Hepatocyte (in vitro differentiated cells): ENCODE data around the gene NUPR1. TPM values are rescaled to one million over a fixed set of nuclear protein-coding genes. Genes with fewer than 3 reads are reported as not detected.

Experiments
- DNase-seq: peaks from one replicate; pipeline ENCODE4 v3.0.0-alpha.2; 2016; ENCODE audit warnings: low spot score
- H2AFZ ChIP-seq: fragments of 200-600 bp; sonication (generic); 2 replicates; pipeline ENCODE4 v1.6.0; 2016; ENCODE audit warnings: antibody characterized with exemption, mild to moderate bottlenecking
- H3K27ac ChIP-seq: fragments of 200-600 bp; sonication (generic); 2 replicates; pipeline ENCODE4 v1.5.1; 2016; ENCODE audit warnings: mild to moderate bottlenecking
- H3K27me3 ChIP-seq: fragments of 200-600 bp; sonication (generic); 2 replicates; pipeline ENCODE4 v1.6.1; 2016
- H3K36me3 ChIP-seq: fragments of 200-600 bp; sonication (generic); replicated peaks from 2 replicates; pipeline ENCODE4 v1.5.1; 2016; ENCODE audit warnings: low read depth; ENCODE audit not compliant: insufficient read depth
- H3K4me1 ChIP-seq: fragments of 200-600 bp; sonication (generic); 2 replicates; pipeline ENCODE4 v1.5.1; 2016; ENCODE audit warnings: mild to moderate bottlenecking, moderate library complexity; ENCODE audit not compliant: insufficient read depth
- H3K4me2 ChIP-seq: fragments of 200-600 bp; sonication (generic); 2 replicates; pipeline ENCODE4 v1.6.0; 2016
- H3K4me3 ChIP-seq: fragments of 200-600 bp; sonication (generic); 2 replicates; pipeline ENCODE4 v1.5.1; 2016; ENCODE audit warnings: mild to moderate bottlenecking
- H3K79me2 ChIP-seq: fragments of 200-600 bp; sonication (generic); 2 replicates; pipeline ENCODE4 v1.6.0; 2017; ENCODE audit warnings: mild to moderate bottlenecking
- H3K9me2 ChIP-seq: fragments of 200-600 bp; sonication (generic); replicated peaks from 2 replicates; pipeline ENCODE4 v1.6.0; 2017; ENCODE audit warnings: mild to moderate bottlenecking; ENCODE audit not compliant: insufficient read depth
- H3K9me3 ChIP-seq: fragments of 200-600 bp; sonication (generic); 2 replicates; pipeline ENCODE4 v1.5.1; 2016; ENCODE audit warnings: low read depth, mild to moderate bottlenecking
- H4K20me1 ChIP-seq: fragments of 200-600 bp; sonication (generic); 2 replicates; pipeline ENCODE4 v1.6.0; 2016; ENCODE audit warnings: mild to moderate bottlenecking; ENCODE audit not compliant: insufficient read depth, poor library complexity, severe bottlenecking
- CTCF ChIP-seq: fragments of 200-600 bp; sonication (generic); IDR thresholded peaks from 2 replicates; pipeline ENCODE4 v1.5.1; 2016; ENCODE audit warnings: antibody characterized with exemption, mild to moderate bottlenecking; ENCODE audit not compliant: poor library complexity
- EZH2 ChIP-seq: fragments of 200-600 bp; sonication (generic); IDR thresholded peaks from 2 replicates; pipeline ENCODE4 v1.6.1; 2016; ENCODE audit warnings: antibody characterized with exemption, mild to moderate bottlenecking, borderline replicate concordance
- EZH2phosphoT487 ChIP-seq: fragments of 200-600 bp; sonication (generic); IDR thresholded peaks from one replicate; pipeline ENCODE4 v1.6.1; 2018; ENCODE audit warnings: antibody characterized with exemption, mild to moderate bottlenecking, low read depth, moderate library complexity; ENCODE audit not compliant: unreplicated experiment, severe bottlenecking
- WGBS: methylation state at CpG from one replicate; pipeline ENCODE4 v1.1.6; 2016; ENCODE audit warnings: low lambda C conversion rate; ENCODE audit errors: missing lambda C conversion rate; 5-methylcytosine and 5-hydroxymethylcytosine counted together
- polyA plus RNA-seq: library from polyadenylated mRNA; unstranded; fragments of >200 nt; fragmentation: Nextera tagmentation; extraction: Ambion mirVana; gene quantifications from 2 replicates; pipeline ENCODE4 v1.2.1, GENCODE V29; 2016
- total RNA-seq: library from RNA; depleted of rRNA; stranded (reverse); fragments of >200 nt; gene quantifications from 2 replicates; pipeline ENCODE4 v1.2.3, GENCODE V29; 2014

NUPR1 gene
- total and polyA plus RNA-seq, 2 experiments from 2014 or later = 18.0 to 130 TPM

GRCh38 chr16:28498666-28499381, 40.0 kb downstream of the NUPR1 start:
- Histone ChIP-seq H3K4me3 (no peak overlapping the region), H3K4me1 (no peaks in the 10 kb centered on the region), H4K20me1 (no peaks in the 10 kb centered on the region), H3K9me3 (no peaks in the 10 kb centered on the region), H3K9me2 (no peaks in the 10 kb centered on the region), H3K36me3 (no peaks in the 10 kb centered on the region), H3K27me3 (no peaks in the 10 kb centered on the region), H3K4me2 (no peak overlapping the region), H3K27ac (no peak overlapping the region), H2AFZ (no peak overlapping the region), H3K79me2 (no peaks in the 10 kb centered on the region)
- 89% methylated on average over 15 of the region's 15 CpGs for WGBS
- TF ChIP-seq EZH2 (no peak), CTCF (no peak), EZH2phosphoT487 (no peak)
- no peak for DNase-seq

- Histone ChIP-seq H3K4me2 (no peak overlapping the region), H3K4me1 (no peaks in the 10 kb centered on the region), H3K36me3 (no peaks in the 10 kb centered on the region), H4K20me1 (no peaks in the 10 kb centered on the region), H3K9me3 (no peaks in the 10 kb centered on the region), H3K9me2 (no peaks in the 10 kb centered on the region), H2AFZ (no peak overlapping the region), H3K27me3 (no peaks in the 10 kb centered on the region), H3K4me3 (no peak overlapping the region), H3K79me2 (no peaks in the 10 kb centered on the region), H3K27ac (no peak overlapping the region)
- 89% methylated on average over 26 of the region's 33 CpGs for WGBS
- no peak for DNase-seq
- TF ChIP-seq CTCF (no peak), EZH2 (no peak), EZH2phosphoT487 (no peak)
Observed at GRCh38 chr16:28497861-28498599, 40.7 kb downstream of the NUPR1 start.

GRCh38 chr16:28497386-28497785, 41.4 kb downstream of the NUPR1 start:
- Histone ChIP-seq H3K79me2 (no peaks in the 10 kb centered on the region), H3K4me2 (no peak overlapping the region), H3K27me3 (no peaks in the 10 kb centered on the region), H3K27ac (no peak overlapping the region), H3K9me3 (no peaks in the 10 kb centered on the region), H4K20me1 (no peaks in the 10 kb centered on the region), H3K9me2 (no peaks in the 10 kb centered on the region), H3K4me3 (no peak overlapping the region), H3K4me1 (no peaks in the 10 kb centered on the region), H2AFZ (no peak overlapping the region), H3K36me3 (no peaks in the 10 kb centered on the region)
- no peak for DNase-seq
- 89% methylated on average over 9 of the region's 9 CpGs for WGBS
- TF ChIP-seq CTCF (no peak), EZH2 (no peak), EZH2phosphoT487 (no peak)
